Testis (tissue), 2 donors: Measurements from ENCODE around the gene SART1.

Source experiments
- CTCF ChIP-seq, 3 experiments: fragments of 450-650 bp in 2 of 3; fragments of 200-600 bp in 1 of 3; sonication (generic) in 1 of 3; IDR thresholded peaks; one replicate each; pipeline ENCODE4 v1.5.1; 2016 to 2019; ENCODE audit warnings: antibody characterized with exemption in 3 of 3, mild to moderate bottlenecking in 2 of 3, moderate library complexity in 1 of 3
- POLR2A ChIP-seq: fragments of 450-650 bp; IDR thresholded peaks from one replicate; pipeline ENCODE4 v1.6.1; 2017; ENCODE audit warnings: antibody characterized with exemption, mild to moderate bottlenecking, moderate library complexity

GRCh38 chr11:66017321-66017720, 55.8 kb downstream of the SART1 start:
- TF ChIP-seq POLR2A (no peak), CTCF (IDR thresholded peaks at IDR 0.05) (no peak)
